ENCODE measurements around the gene TEX22. TPM values are rescaled to one million over a fixed set of nuclear protein-coding genes. Genes with fewer than 3 reads are reported as not detected.

Gene TEX22
- total and polyA plus RNA-seq, 2 experiments from 2014 or later, result 0.21 TPM

- Histone ChIP-seq H3K27ac (ENCODE audit: low read depth) (no peak overlapping the region), H3K4me3 (no peak overlapping the region), H3K27me3 (ENCODE audit: insufficient read depth) (no peaks in the 10 kb centered on the region), H2AFZ (no peak overlapping the region), H3F3A (replicated peaks; ENCODE audit: low read depth) (0 out of 2 replicates have a peak, but pooled peaks cover 2% of the 10 kb centered on the region), H3K9me2 (ENCODE audit: insufficient read depth) (no peaks in the 10 kb centered on the region), H3K4me1 (ENCODE audit: insufficient read depth) (no peaks in the 10 kb centered on the region), H4K20me1 (replicated peaks; ENCODE audit: insufficient read depth) (no peaks in the 10 kb centered on the region), H3K36me3 (ENCODE audit: insufficient read depth) (no peaks in the 10 kb centered on the region), H3K4me2 (no peak overlapping the region), H3K79me2 (replicated peaks; ENCODE audit: insufficient read depth) (no peaks in the 10 kb centered on the region)
- TF ChIP-seq CREB1 (CRISPR knock-in tag; IDR thresholded peaks at IDR 0.05; ENCODE audit: low read depth) (no peak), JUNB (IDR thresholded peaks at IDR 0.05; ENCODE audit: unreplicated experiment) (no peak), ZNF114 (CRISPR knock-in tag; IDR thresholded peaks at IDR 0.05) (no peak), POLR2AphosphoS5 (IDR thresholded peaks at IDR 0.05; ENCODE audit: low read depth) (no peak), NANOG (IDR thresholded peaks at IDR 0.05; ENCODE audit: borderline replicate concordance) (no peak), EZH2phosphoT487 (IDR thresholded peaks at IDR 0.05; ENCODE audit: unreplicated experiment) (no peak), ZNF462 (CRISPR knock-in tag; IDR thresholded peaks at IDR 0.05) (no peak), EZH2 (IDR thresholded peaks at IDR 0.05; ENCODE audit: low read depth, unreplicated experiment) (no peak), ZNF331 (CRISPR knock-in tag; IDR thresholded peaks at IDR 0.05; ENCODE audit: low read depth) (no peak), STAT1 (IDR thresholded peaks at IDR 0.05; ENCODE audit: unreplicated experiment) (no peak), REST (IDR thresholded peaks at IDR 0.05; ENCODE audit: unreplicated experiment) (no peak)
- TF ChIP-seq, protein P1, sequence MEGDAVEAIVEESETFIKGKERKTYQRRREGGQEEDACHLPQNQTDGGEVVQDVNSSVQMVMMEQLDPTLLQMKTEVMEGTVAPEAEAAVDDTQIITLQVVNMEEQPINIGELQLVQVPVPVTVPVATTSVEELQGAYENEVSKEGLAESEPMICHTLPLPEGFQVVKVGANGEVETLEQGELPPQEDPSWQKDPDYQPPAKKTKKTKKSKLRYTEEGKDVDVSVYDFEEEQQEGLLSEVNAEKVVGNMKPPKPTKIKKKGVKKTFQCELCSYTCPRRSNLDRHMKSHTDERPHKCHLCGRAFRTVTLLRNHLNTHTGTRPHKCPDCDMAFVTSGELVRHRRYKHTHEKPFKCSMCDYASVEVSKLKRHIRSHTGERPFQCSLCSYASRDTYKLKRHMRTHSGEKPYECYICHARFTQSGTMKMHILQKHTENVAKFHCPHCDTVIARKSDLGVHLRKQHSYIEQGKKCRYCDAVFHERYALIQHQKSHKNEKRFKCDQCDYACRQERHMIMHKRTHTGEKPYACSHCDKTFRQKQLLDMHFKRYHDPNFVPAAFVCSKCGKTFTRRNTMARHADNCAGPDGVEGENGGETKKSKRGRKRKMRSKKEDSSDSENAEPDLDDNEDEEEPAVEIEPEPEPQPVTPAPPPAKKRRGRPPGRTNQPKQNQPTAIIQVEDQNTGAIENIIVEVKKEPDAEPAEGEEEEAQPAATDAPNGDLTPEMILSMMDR (conservative IDR thresholded peaks at IDR 0.05; ENCODE audit: low read depth in 2 of 2), result no peak
- TF ChIP-seq, protein P2, sequence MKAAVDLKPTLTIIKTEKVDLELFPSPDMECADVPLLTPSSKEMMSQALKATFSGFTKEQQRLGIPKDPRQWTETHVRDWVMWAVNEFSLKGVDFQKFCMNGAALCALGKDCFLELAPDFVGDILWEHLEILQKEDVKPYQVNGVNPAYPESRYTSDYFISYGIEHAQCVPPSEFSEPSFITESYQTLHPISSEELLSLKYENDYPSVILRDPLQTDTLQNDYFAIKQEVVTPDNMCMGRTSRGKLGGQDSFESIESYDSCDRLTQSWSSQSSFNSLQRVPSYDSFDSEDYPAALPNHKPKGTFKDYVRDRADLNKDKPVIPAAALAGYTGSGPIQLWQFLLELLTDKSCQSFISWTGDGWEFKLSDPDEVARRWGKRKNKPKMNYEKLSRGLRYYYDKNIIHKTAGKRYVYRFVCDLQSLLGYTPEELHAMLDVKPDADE (IDR thresholded peaks at IDR 0.05), result no peak
- no peaks in the 10 kb centered on the region for H3K4me1 Mint-ChIP-seq
- no peaks in the 10 kb centered on the region for H3K9me3 Mint-ChIP-seq
- H3K27me3 Mint-ChIP-seq (ENCODE audit: insufficient read depth, low read depth, poor library complexity), result peaks cover 4% of the 10 kb centered on the region
- no peak for DNase-seq (ENCODE audit: low spot score)
- no peak overlapping the region for H3K4me3 Mint-ChIP-seq
- ATAC-seq, result no peak
- H3K27ac Mint-ChIP-seq, result no peak overlapping the region
- H3K36me3 Mint-ChIP-seq (ENCODE audit: low read depth), result peaks cover 15% of the 10 kb centered on the region
Observed at GRCh38 chr14:105384605-105385321, 13.6 kb upstream of the TEX22 start.
